CD14-positive monocyte (primary cell): ENCODE data around the gene ATP1A2. TPM values are rescaled to one million over a fixed set of nuclear protein-coding genes. Genes with fewer than 3 reads are reported as not detected.

ENCODE experiments used
- DNase-seq, 3 donors: peaks; one replicate each; pipeline ENCODE4 v3.0.0-alpha.2; 2011 to 2022
- H2AFZ ChIP-seq: 2 replicates; pipeline ENCODE4 v1.6.0; 2012; ENCODE audit warnings: mild to moderate bottlenecking, low read depth, low read length, inconsistent platforms; ENCODE audit not compliant: insufficient read depth, poor library complexity, severe bottlenecking
- H3K27ac ChIP-seq, 2 donors: 1 replicate in 1 of 2; 2 replicates in 1 of 2; pipeline ENCODE4 v1.5.1; 2012 to 2013; ENCODE audit warnings: low read length in 2 of 2, control low read depth in 1 of 2, inconsistent platforms in 1 of 2, low read depth in 1 of 2, mild to moderate bottlenecking in 1 of 2
- H3K27me3 ChIP-seq, 2 donors: one replicate each; pipeline versions ENCODE4 v1.6.0 to v1.6.1; 2011 to 2013; ENCODE audit warnings: low read length in 2 of 2; ENCODE audit not compliant: control insufficient read depth in 2 of 2, insufficient read depth in 2 of 2
- H3K36me3 ChIP-seq, 2 donors: replicated peaks in 1 of 2; 1 replicate in 1 of 2; 2 replicates in 1 of 2; pipeline versions ENCODE4 v1.5.1 to v1.6.1; 2012 to 2013; ENCODE audit warnings: low read length in 2 of 2, control low read depth in 1 of 2, inconsistent platforms in 1 of 2, mild to moderate bottlenecking in 1 of 2; ENCODE audit not compliant: insufficient read depth in 2 of 2, control insufficient read depth in 1 of 2
- H3K4me1 ChIP-seq, 2 donors: 1 replicate in 1 of 2; 2 replicates in 1 of 2; pipeline versions ENCODE4 v1.5.1 to v1.6.1; 2012 to 2013; ENCODE audit warnings: low read length in 2 of 2, control low read depth in 1 of 2, inconsistent platforms in 1 of 2, mild to moderate bottlenecking in 1 of 2, moderate library complexity in 1 of 2; ENCODE audit not compliant: insufficient read depth in 2 of 2, control insufficient read depth in 1 of 2
- H3K4me2 ChIP-seq: replicated peaks from 2 replicates; pipeline ENCODE3; 2012; ENCODE audit warnings: low read length, moderate library complexity, mild to moderate bottlenecking; ENCODE audit not compliant: poor library complexity, severe bottlenecking; ENCODE audit errors: extremely low read depth
- H3K4me3 ChIP-seq, 3 experiments: fragments of 200-600 bp in 1 of 3; sonication (generic) in 1 of 3; replicated peaks in 1 of 3; 1 replicate in 2 of 3; 2 replicates in 1 of 3; pipeline ENCODE4 v1.5.1; 2011 to 2013; ENCODE audit warnings: low read length in 3 of 3, mild to moderate bottlenecking in 3 of 3, control low read depth in 2 of 3, low read depth in 2 of 3, inconsistent platforms in 1 of 3, moderate library complexity in 1 of 3
- H3K79me2 ChIP-seq: 2 replicates; pipeline ENCODE4 v1.6.0; 2012; ENCODE audit warnings: mild to moderate bottlenecking, control low read depth, inconsistent platforms, low read length, moderate library complexity; ENCODE audit not compliant: insufficient read depth
- H3K9ac ChIP-seq: 2 replicates; pipeline ENCODE4 v1.6.0; 2017; ENCODE audit warnings: low read length, mild to moderate bottlenecking; ENCODE audit not compliant: insufficient read depth, poor library complexity, severe bottlenecking
- H3K9me3 ChIP-seq, 2 donors: replicated peaks in 1 of 2; 1 replicate in 1 of 2; 2 replicates in 1 of 2; pipeline versions ENCODE4 v1.5.1 to v1.6.1; 2012 to 2013; ENCODE audit warnings: low read length in 2 of 2, control low read depth in 1 of 2; ENCODE audit not compliant: control insufficient read depth in 1 of 2, insufficient read depth in 1 of 2
- H4K20me1 ChIP-seq: 2 replicates; pipeline ENCODE4 v1.6.0; 2012; ENCODE audit warnings: mild to moderate bottlenecking, low read length, control low read depth, moderate library complexity; ENCODE audit not compliant: insufficient read depth
- H3K27ac Mint-ChIP-seq, 7 donors: one replicate each; pipeline ENCODE4 v1.8.0; 2020; ENCODE audit warnings: mild to moderate bottlenecking in 7 of 7, mixed read lengths in 7 of 7, moderate library complexity in 6 of 7, inconsistent platforms in 2 of 7
- H3K27me3 Mint-ChIP-seq, 3 donors: one replicate each; pipeline ENCODE4 v1.8.0; 2021 to 2022; ENCODE audit warnings: low read depth in 3 of 3, mild to moderate bottlenecking in 3 of 3, mixed read lengths in 3 of 3, moderate library complexity in 3 of 3, inconsistent platforms in 1 of 3
- H3K36me3 Mint-ChIP-seq, 2 donors: one replicate each; pipeline ENCODE4 v1.8.0; 2020; ENCODE audit warnings: mixed read lengths in 2 of 2, inconsistent platforms in 1 of 2, mild to moderate bottlenecking in 1 of 2
- H3K4me1 Mint-ChIP-seq: one replicate; pipeline ENCODE4 v1.8.0; 2020; ENCODE audit warnings: mild to moderate bottlenecking, mixed read lengths
- H3K4me3 Mint-ChIP-seq, 2 donors: one replicate each; pipeline ENCODE4 v1.8.0; 2020; ENCODE audit warnings: mild to moderate bottlenecking in 2 of 2, mixed read lengths in 2 of 2, moderate library complexity in 1 of 2
- H3K9me3 Mint-ChIP-seq, 7 donors: one replicate each; pipeline ENCODE4 v1.8.0; 2020 to 2022; ENCODE audit warnings: mixed read lengths in 7 of 7, mild to moderate bottlenecking in 6 of 7, moderate library complexity in 6 of 7, inconsistent platforms in 2 of 7
- WGBS: methylation state at CpG from one replicate; pipeline ENCODE4 v1.1.5; 2013; ENCODE audit warnings: missing lambda C conversion rate; ENCODE audit not compliant: insufficient coverage; 5-methylcytosine and 5-hydroxymethylcytosine counted together
- intact Hi-C, 2 donors: fragments of 100-400 bp; cut with micrococcal nuclease; formaldehyde crosslinking; loops; one replicate each; pipeline versions ENCODE4 v1.15.0 to v1.15.1; 2023
- polyA plus RNA-seq, 3 donors: library from polyadenylated mRNA; depleted of rRNA in 1 of 3; unstranded in 2 of 3; stranded (reverse) in 1 of 3; fragments of 300-500 nt in 2 of 3; fragments of >200 nt in 1 of 3; fragmentation: Illumina TruSeq in 2 of 3; gene quantifications; 1 replicate in 2 of 3; 2 replicates in 1 of 3; pipeline ENCODE4 v1.2.3, GENCODE V29; 2012 to 2021
- TF ChIP-seq, protein P1 (sequence below): fragments of 200-600 bp; IDR thresholded peaks from one replicate; pipeline ENCODE4 v1.8.0; 2022; ENCODE audit warnings: antibody characterized with exemption, mild to moderate bottlenecking

The ATP1A2 gene
- polyA plus RNA-seq, 3 donors, result 0.03 TPM; not detected in 2

DNA sequence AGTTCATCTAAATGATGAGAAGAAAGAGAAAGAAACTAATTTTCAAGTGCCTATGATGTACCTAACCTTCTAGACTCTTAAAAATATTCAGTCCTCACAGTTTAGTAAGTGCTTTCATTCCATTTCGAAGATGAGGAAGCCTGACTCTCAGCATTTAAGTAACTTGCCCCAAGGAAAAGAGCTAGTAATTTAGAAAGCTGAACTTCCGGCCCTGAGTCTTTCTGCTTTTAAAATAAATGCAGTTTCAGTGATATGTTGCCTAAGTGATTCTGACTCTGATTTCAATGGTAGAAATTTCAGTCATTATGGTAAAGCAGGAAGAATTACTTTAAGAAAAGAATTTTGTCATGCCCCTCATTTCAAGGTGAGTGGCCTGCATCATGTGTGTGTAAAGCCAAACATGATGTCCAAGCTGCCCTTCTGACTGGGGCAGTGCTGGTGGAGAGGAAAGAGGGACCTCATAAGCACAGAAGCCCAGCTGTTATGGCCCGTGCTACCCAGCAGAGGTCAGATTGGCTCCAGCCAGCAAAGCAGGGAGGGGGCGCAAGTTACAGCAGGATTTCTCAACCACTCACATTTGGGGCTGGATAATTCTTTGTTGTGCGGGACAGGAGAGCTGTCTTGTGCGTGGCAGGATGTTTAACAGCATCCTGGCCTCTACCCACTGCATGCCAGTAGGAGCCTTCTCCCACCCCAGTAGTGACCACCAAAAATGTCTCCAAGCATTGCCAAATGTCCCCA, 46.6 kb downstream of the ATP1A2 start:
- Histone ChIP-seq H4K20me1 (no peaks in the 10 kb centered on the region), H3K9ac (no peak overlapping the region), H3K27ac (peak overlapping the region; percentile 80), H3K9me3 (no peaks in the 10 kb centered on the region), H3K36me3 (no peaks in the 10 kb centered on the region), H3K79me2 (no peaks in the 10 kb centered on the region), H3K4me1 (peaks cover 54 to 62% of the 10 kb centered on the region in 2 donors), H3K4me2 (peak overlapping the region; percentile 26), H3K4me3 (peak overlapping the region in 1 of 3 experiments; percentile 7), H3K27me3 (no peaks in the 10 kb centered on the region), H2AFZ (peak overlapping the region; percentile 38)
- H3K4me1 Mint-ChIP-seq, result peaks cover 46% of the 10 kb centered on the region
- no peaks in the 10 kb centered on the region for H3K36me3 Mint-ChIP-seq
- peak overlapping the region in 6 of 7 donors; percentile 3 to 72 (median 54) for H3K27ac Mint-ChIP-seq
- intact Hi-C loops, result no loop called here
- TF ChIP-seq, protein P1, sequence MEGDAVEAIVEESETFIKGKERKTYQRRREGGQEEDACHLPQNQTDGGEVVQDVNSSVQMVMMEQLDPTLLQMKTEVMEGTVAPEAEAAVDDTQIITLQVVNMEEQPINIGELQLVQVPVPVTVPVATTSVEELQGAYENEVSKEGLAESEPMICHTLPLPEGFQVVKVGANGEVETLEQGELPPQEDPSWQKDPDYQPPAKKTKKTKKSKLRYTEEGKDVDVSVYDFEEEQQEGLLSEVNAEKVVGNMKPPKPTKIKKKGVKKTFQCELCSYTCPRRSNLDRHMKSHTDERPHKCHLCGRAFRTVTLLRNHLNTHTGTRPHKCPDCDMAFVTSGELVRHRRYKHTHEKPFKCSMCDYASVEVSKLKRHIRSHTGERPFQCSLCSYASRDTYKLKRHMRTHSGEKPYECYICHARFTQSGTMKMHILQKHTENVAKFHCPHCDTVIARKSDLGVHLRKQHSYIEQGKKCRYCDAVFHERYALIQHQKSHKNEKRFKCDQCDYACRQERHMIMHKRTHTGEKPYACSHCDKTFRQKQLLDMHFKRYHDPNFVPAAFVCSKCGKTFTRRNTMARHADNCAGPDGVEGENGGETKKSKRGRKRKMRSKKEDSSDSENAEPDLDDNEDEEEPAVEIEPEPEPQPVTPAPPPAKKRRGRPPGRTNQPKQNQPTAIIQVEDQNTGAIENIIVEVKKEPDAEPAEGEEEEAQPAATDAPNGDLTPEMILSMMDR, result peak; percentile 14
- H3K27me3 Mint-ChIP-seq, result peaks cover 0 to 6% (median 1%) of the 10 kb centered on the region in 3 donors
- peak overlapping the region in 1 of 2 donors; percentile 23 for H3K4me3 Mint-ChIP-seq
- WGBS, result 20% methylated on average over 1 of the region's 6 CpGs
- peak in 2 of 3 donors; percentile 20 to 27 for DNase-seq
- no peaks in the 10 kb centered on the region for H3K9me3 Mint-ChIP-seq

DNA sequence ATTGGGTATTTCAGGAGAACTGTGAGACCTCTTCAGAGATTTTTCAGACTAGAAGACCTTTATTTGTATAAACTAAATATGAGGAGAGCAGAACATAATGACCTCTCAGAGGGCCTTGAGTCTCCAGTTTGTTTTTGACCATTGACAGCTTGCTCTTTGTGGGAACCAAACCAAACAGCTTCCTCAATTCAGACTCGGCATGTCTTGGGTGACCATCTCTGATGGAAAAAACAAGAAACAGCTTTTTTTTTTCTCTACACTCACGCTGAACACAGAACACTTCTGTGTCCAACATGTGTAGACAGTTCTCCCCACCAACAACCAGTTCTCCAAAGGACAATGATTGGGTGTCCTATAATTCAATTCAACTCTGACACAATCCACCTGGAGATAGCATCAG, 47.4 kb downstream of the ATP1A2 start:
- WGBS, result 0% methylated on average over 2 of the region's 2 CpGs
- Histone ChIP-seq H3K4me2 (peak overlapping the region; percentile 26), H3K27me3 (no peaks in the 10 kb centered on the region), H3K4me3 (peak overlapping the region in 1 of 3 experiments; percentile 7), H3K79me2 (no peaks in the 10 kb centered on the region), H4K20me1 (no peaks in the 10 kb centered on the region), H2AFZ (no peak overlapping the region), H3K27ac (peak overlapping the region in 1 of 2 donors; percentile 80), H3K9ac (no peak overlapping the region), H3K9me3 (no peaks in the 10 kb centered on the region), H3K36me3 (no peaks in the 10 kb centered on the region), H3K4me1 (peaks cover 62 to 70% of the 10 kb centered on the region in 2 donors)
- intact Hi-C loops, result no loop called here
- H3K36me3 Mint-ChIP-seq, result no peaks in the 10 kb centered on the region
- H3K4me3 Mint-ChIP-seq, result no peak overlapping the region
- peak overlapping the region in 4 of 7 donors; percentile 47 to 77 (median 52) for H3K27ac Mint-ChIP-seq
- TF ChIP-seq, protein P1, result no peak
- no peaks in the 10 kb centered on the region for H3K9me3 Mint-ChIP-seq
- peak; percentile 31 to 45 (median 32) for DNase-seq
- peaks cover 52% of the 10 kb centered on the region for H3K4me1 Mint-ChIP-seq
- H3K27me3 Mint-ChIP-seq, result peaks cover under 1 to 8% (median 1%) of the 10 kb centered on the region in 3 donors
